T1000 (cell line): ENCODE data around the gene PPP1R1B.

Experiments
- DNase-seq: peaks from one replicate; lab custom pipeline; 2025; ENCODE audit warnings: mixed read lengths; lab: John Stamatoyannopoulos, UW

The PPP1R1B gene

GRCh38 chr17:39600288-39600996, 26.3 kb upstream of the PPP1R1B start:
- DNase-seq = no peak

GRCh38 chr17:39600997-39601597, 25.7 kb upstream of the PPP1R1B start:
- DNase-seq = no peak

DNA sequence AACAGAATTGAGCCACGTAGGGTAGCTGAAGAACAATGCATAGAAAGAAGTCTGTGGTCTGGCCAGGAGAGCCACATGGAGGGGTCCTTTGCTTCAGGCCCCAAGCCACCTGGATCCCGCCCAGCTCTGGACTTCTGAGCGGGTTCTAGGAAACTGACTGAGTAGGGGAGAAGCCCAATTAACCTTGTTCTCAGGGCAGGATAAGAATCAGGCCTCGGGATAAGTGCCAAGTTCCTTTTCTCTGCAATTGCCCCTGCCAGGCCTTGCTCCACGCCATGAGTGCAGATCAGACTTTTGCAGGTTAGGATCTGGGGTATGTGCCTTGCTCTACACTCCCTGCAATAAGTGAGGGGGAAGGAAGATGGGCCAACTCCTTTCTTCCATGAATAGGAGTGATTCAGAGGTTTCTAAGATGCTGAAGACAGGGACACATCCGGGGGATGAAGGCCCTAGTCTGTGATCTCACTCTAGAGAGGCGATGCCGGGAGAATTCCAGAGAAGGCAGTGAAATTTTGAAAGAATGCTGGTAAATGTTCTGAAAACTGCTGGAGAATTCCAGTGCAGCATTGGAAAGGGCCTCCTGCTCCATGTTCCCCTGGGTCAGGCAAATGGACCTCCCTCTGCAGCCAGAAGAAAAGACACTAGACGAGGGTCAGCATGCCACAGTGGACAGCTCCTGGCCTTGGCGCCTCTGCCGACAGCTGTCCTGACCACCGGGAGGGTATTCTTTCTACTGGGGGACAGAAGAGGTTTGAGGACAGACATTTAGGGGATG, 24.8 kb upstream of the PPP1R1B start:
- DNase-seq = no peak

- DNase-seq = no peak
Observed at GRCh38 chr17:39602533-39603303, 24.0 kb upstream of the PPP1R1B start.

GRCh38 chr17:39603304-39604016, 23.3 kb upstream of the PPP1R1B start:
- DNase-seq = no peak

DNA sequence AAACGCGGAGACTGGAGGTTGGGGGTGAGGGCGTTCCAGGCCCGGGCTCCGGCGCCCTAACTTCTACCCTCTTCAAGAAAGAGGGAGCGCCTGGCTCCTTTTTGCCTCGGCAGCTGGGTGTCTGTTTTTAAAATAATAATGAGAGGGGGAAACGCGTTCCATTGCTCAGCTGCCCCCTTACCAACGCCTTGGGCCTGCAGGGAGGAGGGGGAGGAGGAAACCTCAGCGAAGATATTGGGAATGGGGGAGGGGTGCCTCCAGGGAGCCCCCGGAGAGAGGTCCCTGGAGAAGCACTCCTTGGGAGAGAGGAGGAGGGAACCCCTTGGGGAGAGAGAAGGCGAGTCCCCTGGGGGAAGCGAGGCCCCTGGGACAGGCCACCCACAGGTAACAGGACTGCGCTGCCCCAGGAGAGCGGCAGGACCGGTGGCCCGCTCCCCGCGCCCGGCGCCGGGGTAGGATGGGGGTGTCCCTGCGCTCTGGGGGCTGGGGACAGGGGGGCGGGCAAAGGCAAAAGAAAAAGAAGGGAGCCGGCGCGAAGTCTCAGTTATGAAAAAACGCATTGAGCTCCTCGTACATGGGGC, 21.8 kb upstream of the PPP1R1B start:
- DNase-seq = no peak

DNA sequence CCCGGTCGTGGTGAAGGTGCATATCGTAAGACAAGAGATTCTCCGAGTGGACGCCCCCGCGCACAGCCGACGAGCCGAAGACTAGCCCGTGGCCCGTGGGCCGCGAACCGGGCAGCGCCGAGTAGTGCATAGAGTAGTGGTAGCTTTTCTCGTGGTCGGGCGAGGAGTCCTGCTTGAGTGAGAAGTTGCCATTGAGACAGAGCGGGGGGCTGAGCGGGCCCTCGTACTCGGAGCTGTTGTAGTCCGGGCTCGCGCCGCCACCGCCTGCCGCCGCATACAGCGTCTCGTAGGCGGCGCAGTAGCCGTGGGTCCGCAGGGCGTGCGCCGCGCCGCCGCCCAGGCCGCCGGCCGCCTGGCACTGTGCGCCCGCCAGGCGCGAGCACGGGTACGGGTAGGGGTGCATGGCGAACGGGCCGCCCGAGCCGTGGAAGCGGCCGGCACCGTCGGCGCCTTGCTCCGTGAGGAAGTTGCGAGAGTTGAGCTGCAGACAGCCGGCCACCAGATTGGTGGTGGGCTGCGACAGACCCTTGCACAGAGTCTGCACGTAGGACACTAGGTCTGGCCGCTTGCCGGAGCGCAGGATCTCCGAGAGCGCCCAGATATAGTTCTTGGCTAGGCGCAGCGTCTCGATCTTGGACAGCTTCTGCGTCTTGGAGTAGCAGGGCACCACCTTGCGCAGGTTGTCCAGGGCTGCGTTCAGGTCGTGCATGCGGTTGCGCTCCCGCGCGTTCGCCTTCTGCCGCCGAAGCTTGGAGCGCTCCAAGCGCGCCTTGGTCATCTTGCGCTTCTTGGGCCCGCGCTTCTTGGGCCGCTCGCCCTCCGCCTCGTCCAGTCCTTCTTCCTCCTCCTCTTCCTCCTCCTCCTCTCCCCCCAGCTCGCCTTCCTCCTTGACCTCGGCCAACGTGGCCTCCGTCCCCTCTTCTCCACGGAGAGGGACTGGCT, 21.0 kb upstream of the PPP1R1B start:
- DNase-seq = no peak

GRCh38 chr17:39606434-39607056, 20.2 kb upstream of the PPP1R1B start:
- DNase-seq = no peak

GRCh38 chr17:39607057-39607850, 19.5 kb upstream of the PPP1R1B start:
- DNase-seq = no peak

GRCh38 chr17:39607851-39608130, 19.0 kb upstream of the PPP1R1B start, which contains the start of gene NEUROD2:
NEUROD2 (minus strand) TSS chr17:39607920; CDS start chr17:39606599, 1,321 bp downstream.
- DNase-seq = no peak

DNA sequence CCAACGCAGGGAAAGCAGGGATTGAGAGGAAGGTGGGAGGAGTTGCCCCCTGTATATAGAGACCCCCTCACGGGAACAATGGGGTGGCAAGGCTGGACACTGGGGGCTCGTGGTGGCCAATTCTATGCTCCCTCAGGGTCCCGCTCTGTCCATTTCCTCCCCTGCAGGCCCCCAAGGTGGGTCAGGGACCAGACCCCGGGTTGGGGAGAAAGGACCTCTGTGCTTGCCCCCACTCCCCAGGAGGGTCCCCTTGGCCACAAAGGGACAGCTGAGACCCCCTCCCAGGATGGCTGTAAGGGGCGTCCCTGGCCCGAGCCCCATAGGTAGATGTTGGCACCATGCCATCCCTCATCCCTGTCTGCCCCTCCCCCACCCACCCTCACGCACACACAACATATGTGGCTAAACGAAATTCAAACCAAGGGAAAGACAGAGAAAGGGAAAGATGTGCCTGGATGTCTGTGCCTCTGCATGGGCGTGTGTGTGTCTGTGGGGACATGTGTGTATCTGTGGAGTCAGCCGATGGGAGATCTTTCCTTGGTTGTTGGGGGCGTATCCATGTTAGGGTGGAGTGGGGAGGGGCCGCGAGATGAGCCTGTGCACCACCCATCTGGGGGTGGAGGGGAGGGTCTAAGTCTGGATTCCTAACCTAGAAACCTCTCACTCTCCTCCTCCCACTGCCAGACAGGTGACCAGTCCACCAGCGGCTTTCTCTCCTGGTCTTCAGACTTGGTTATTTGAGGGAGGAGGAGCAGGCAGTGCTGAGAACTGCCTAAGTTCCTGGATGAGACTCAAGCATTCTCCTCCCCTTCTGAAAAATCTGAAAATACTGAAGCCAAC, 18.4 kb upstream of the PPP1R1B start:
- no peak for DNase-seq

- DNase-seq = no peak
Observed at GRCh38 chr17:39609416-39610025, 17.2 kb upstream of the PPP1R1B start.

DNA sequence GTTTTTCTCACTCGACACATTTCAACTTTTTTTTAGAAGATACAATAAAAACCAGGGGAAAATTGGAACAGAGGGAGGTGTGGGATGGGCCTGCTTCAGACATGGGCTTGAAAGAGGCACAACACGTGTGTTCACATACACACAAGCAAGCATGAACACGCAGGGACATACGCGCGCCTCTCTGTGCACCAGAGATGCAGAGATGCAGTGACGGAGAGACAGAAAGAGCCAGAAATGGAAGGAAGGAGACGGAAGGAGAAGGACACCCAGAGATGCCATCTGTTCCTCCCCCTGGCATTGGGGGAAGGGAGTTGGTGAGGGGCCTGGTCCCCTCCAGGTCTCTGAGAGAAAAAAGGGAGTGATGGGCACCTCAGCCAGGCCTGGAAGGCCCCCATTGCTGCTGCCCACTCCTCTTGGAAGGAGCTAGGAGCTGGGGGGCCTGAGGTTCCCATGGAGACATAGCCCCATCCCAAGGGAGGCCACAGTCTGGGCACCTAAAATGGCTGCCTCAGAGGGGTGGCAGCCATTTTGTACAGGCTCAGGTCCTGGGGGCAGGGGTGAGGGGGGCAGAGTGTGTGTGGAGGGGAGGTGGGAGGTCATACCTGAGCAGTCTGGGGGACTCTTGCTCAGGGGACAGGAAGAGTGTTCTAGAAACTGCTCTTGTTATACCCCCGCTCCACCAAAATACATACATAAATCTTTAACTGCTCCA, 15.2 kb upstream of the PPP1R1B start:
- no peak for DNase-seq

DNA sequence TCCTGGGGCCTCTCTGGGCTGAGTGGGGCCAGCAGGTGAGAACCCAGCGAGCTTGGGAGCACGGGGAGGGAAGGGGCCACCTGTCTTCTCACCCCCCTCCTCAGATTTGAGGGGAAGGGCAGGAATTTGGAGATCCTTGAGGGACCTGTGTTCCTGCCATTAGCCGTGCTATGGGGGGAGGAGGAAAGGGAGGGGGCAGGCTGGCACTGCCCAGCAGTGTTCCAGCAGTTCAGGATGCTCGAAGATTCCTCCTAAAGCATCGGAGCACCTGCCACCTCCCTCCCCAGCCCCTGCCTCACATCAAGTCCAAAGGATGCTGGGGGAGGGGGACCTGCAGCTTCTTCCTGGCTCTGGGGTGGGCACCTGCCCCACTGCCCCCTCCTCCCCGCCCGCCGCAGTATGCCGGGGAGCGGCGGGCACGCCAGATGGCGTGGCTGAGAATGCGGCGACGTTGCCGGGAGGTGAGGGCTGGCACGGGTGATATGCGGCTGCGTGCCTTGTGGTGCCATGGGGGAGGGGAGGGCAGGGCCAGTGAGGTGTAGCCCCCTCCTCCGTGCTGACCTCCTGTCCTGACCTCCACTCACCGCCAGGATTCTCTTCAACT, 14.4 kb upstream of the PPP1R1B start:
- DNase-seq = no peak

DNA sequence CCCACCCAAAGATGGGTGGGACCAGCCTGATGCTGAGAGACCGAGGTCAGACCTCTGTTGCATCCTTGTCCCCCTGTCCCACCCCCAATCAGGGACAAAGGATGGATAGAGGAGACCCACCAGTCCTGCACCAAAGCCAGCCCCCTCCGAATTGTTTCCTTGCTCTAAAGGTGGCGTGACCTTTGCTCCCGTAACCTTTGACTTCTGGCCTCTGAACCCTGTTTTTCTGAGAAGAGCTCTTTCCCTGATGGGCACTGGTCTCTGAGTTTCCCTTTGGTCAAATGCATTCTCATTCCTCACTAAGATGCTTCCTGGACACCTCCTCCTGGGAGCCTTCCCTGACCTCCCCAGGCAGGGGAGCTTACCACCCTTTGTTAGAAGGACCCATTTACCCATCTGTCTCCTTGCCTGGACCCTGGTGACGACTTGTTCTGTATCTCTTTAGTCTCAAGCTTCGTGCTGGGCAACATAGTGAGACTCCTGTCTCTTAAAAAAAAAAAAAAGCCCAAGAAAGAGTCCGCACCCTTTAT, 13.8 kb upstream of the PPP1R1B start:
- DNase-seq = no peak

DNA sequence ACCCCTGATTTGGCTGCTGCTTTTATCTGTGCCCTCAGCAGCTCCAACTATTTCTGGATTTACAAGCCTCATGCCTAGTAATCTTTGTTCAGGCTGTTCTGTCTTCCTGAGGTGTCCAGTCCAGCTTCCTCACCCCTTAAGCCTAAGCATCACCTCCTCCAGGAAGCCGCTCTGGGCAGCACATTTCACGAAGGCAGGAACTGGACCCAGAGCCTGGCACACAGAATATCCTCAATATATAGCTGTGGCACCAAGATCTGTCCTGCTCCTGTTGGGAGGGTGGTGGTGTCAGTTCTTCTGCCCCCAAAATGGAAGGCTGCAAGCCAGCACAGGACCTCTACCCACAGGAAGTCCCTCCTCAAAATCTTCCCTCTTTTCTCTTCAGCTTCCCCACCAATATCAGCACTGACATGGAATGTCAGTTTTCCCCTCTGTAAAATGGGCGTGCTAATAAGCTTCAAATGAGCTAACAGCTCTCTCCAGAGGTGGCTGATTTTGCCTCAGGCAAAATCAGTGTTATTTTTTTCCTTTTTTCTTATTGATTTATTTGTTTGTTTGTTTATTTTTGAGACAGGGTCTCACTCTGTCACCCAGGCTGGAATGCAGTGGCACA, 12.1 kb upstream of the PPP1R1B start:
- DNase-seq = no peak
